Measurements from ENCODE around the gene CTNND2. TPM values are rescaled to one million over a fixed set of nuclear protein-coding genes. Genes with fewer than 3 reads are reported as not detected.

CTNND2 gene
- total RNA-seq, 2 experiments from 2014 or later, result 0.20 TPM; not detected in 1

DNA sequence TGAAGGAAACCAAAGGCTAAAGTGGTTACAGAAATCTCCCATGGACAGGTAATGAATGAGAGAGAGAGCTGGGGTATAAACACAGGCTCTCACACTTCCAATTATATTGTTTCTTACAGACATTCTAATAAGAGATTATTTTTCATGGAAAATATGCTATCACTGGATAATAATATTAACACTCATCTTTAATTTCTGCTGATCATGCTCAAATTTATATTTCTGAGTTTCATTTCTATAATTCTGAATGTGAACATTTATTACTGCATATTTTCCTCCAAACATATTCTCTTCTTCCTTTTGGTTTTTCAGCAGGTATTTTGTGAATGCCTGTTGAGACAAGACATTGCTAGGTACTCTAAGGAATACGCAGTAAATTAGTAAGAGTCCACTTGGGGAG is 733.0 kb downstream of the CTNND2 start:
- Histone ChIP-seq H3K4me1 (ENCODE audit: insufficient read depth, low read length) (no peaks in the 10 kb centered on the region), H3K27ac (ENCODE audit: low read depth in 1 of 2, low read length in 2 of 2) (no peak overlapping the region), H3K9me3 (ENCODE audit: control insufficient read depth in 1 of 2, insufficient read depth in 1 of 2, low read length in 2 of 2) (no peaks in the 10 kb centered on the region), H3K36me3 (ENCODE audit: insufficient read depth, low read length) (no peaks in the 10 kb centered on the region), H3K27me3 (ENCODE audit: control insufficient read depth in 1 of 2, insufficient read depth in 2 of 2, low read length in 2 of 2) (no peaks in the 10 kb centered on the region), H3K4me3 (ENCODE audit: low read length) (no peak overlapping the region)
- Mint-ChIP-seq H3K4me3 (no peak overlapping the region), H3K36me3 (ENCODE audit: low read depth) (no peaks in the 10 kb centered on the region), H3K27ac (no peak overlapping the region), H3K9me3 (no peaks in the 10 kb centered on the region), H3K4me1 (ENCODE audit: low read depth) (peaks cover 5% of the 10 kb centered on the region), H3K27me3 (peaks cover 7% of the 10 kb centered on the region)
- no peak for ATAC-seq (ENCODE audit: poor library complexity)
- TF ChIP-seq, protein P1, sequence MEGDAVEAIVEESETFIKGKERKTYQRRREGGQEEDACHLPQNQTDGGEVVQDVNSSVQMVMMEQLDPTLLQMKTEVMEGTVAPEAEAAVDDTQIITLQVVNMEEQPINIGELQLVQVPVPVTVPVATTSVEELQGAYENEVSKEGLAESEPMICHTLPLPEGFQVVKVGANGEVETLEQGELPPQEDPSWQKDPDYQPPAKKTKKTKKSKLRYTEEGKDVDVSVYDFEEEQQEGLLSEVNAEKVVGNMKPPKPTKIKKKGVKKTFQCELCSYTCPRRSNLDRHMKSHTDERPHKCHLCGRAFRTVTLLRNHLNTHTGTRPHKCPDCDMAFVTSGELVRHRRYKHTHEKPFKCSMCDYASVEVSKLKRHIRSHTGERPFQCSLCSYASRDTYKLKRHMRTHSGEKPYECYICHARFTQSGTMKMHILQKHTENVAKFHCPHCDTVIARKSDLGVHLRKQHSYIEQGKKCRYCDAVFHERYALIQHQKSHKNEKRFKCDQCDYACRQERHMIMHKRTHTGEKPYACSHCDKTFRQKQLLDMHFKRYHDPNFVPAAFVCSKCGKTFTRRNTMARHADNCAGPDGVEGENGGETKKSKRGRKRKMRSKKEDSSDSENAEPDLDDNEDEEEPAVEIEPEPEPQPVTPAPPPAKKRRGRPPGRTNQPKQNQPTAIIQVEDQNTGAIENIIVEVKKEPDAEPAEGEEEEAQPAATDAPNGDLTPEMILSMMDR (IDR thresholded peaks at IDR 0.05), result no peak
- intact Hi-C loops (cut with DNase I, micrococcal nuclease), result no loop called here
- CTCF ChIA-PET, result no interaction called here
- POLR2A ChIA-PET, result no interaction called here
- no peak for DNase-seq

DNA sequence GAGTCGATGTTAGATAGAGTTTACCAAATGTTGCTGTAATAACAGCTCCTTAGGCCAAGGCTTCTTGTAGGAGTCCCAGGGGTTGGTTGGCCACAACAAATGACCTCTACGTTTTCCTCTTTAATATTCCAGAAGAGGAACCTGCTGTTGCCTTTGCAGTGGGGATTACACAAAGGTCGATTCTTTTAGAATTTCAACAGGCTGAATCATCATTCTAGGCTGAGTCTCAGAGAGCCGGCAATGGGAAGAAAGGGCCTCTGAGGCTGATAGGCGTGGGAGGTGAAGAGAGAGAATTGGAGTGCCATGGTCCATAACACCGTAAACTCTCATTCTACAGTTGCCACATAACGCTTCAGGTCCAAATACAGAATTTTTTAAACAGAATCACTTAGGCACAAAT is 737.3 kb downstream of the CTNND2 start:
- Histone ChIP-seq H3K36me3 (ENCODE audit: insufficient read depth, low read length) (no peaks in the 10 kb centered on the region), H3K27me3 (ENCODE audit: control insufficient read depth in 1 of 2, insufficient read depth in 2 of 2, low read length in 2 of 2) (no peaks in the 10 kb centered on the region), H3K4me3 (ENCODE audit: low read length) (no peak overlapping the region), H3K4me1 (ENCODE audit: insufficient read depth, low read length) (no peaks in the 10 kb centered on the region), H3K9me3 (ENCODE audit: control insufficient read depth in 1 of 2, insufficient read depth in 1 of 2, low read length in 2 of 2) (no peaks in the 10 kb centered on the region), H3K27ac (ENCODE audit: low read depth in 1 of 2, low read length in 2 of 2) (no peak overlapping the region)
- ChIA-PET CTCF (no interaction called here), POLR2A (no interaction called here)
- TF ChIP-seq, protein P1 (IDR thresholded peaks at IDR 0.05), result no peak
- Mint-ChIP-seq H3K4me3 (no peak overlapping the region), H3K27ac (no peak overlapping the region), H3K4me1 (ENCODE audit: low read depth) (no peaks in the 10 kb centered on the region), H3K27me3 (peaks cover 5% of the 10 kb centered on the region), H3K9me3 (no peaks in the 10 kb centered on the region), H3K36me3 (ENCODE audit: low read depth) (no peaks in the 10 kb centered on the region)
- intact Hi-C loops (cut with DNase I, micrococcal nuclease), result no loop called here
- no peak for DNase-seq
- ATAC-seq (ENCODE audit: poor library complexity), result no peak

DNA sequence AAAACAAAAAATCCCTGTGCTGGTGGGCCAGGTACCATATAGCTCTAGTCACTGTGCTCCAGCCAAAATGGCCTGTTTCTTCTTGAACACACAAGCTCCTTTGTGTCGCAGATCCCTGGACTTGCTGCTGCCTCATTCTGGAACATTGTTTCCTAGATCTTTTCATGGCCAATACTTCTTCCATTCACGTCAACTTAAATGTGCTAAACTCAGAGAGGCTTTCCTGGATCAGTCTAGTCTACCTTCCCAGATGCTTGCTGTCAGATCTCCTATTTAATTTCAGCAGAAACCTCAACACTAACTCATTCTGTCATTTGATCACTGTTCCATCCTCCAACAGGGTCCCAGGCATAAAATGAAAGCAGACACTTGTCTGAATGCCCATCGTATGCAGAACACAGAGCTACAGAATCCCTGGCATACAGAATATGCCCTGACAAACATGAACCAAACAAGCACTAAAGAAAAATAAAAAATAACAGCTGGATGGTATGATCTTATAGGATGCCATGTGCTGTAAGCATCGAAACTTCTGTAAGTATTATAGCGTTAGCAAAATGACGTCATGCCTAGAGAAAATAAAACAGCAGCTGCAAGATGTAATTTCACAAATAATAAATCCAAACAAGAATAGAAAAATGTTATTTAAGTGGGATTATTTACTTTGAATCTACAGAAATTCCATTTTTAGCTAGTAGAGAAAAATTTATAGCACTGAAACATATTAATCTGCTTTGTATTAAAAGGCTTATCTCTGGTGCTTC is 739.5 kb downstream of the CTNND2 start:
- H3K27ac Mint-ChIP-seq, result no peak overlapping the region
- TF ChIP-seq, protein P1 (IDR thresholded peaks at IDR 0.05), result no peak
- no peaks in the 10 kb centered on the region for H3K4me1 Mint-ChIP-seq (ENCODE audit: low read depth)
- intact Hi-C loops (cut with DNase I, micrococcal nuclease), result no loop called here
- DNase-seq (no peak), ATAC-seq (ENCODE audit: poor library complexity) (no peak)
- ChIA-PET CTCF (no interaction called here), POLR2A (no interaction called here)
- Histone ChIP-seq H3K4me1 (ENCODE audit: insufficient read depth, low read length) (no peaks in the 10 kb centered on the region), H3K27ac (ENCODE audit: low read depth in 1 of 2, low read length in 2 of 2) (no peak overlapping the region), H3K4me3 (ENCODE audit: low read length) (no peak overlapping the region), H3K36me3 (ENCODE audit: insufficient read depth, low read length) (no peaks in the 10 kb centered on the region), H3K27me3 (ENCODE audit: control insufficient read depth in 1 of 2, insufficient read depth in 2 of 2, low read length in 2 of 2) (no peaks in the 10 kb centered on the region), H3K9me3 (ENCODE audit: control insufficient read depth in 1 of 2, insufficient read depth in 1 of 2, low read length in 2 of 2) (no peaks in the 10 kb centered on the region)
- H3K27me3 Mint-ChIP-seq, result peaks cover 5% of the 10 kb centered on the region
- no peaks in the 10 kb centered on the region for H3K9me3 Mint-ChIP-seq
- no peak overlapping the region for H3K4me3 Mint-ChIP-seq
- no peaks in the 10 kb centered on the region for H3K36me3 Mint-ChIP-seq (ENCODE audit: low read depth)

Measured in CD4-positive, alpha-beta T cell (primary cell).